HCT116 (cell line): Measurements from ENCODE around the gene FN3K. TPM values are rescaled to one million over a fixed set of nuclear protein-coding genes. Genes with fewer than 3 reads are reported as not detected.

ENCODE experiments used
- ATAC-seq: fragments of 200-7000 bp; cut with Tn5 transposase; 2 replicates; pipeline ENCODE4 v1.9.1; 2020; ENCODE audit warnings: mild to moderate bottlenecking, moderate library complexity
- BruUV-seq: library from RNA; stranded (reverse); fragments of 400-500 nt; replicated peaks from 2 replicates; lab custom pipeline; 2021; lab: Mats Ljungman, UMichigan
- CTCF ChIA-PET: fragments of 300-600 bp; sonication (Branson Sonifier 250); formaldehyde crosslinking; loops from one replicate; lab custom pipeline; 2021; ENCODE audit warnings: antibody characterized with exemption; lab: Charles Lee
- POLR2A ChIA-PET: fragments of 300-600, 350-600 bp; sonication (Branson Sonifier 250); formaldehyde crosslinking; loops from one replicate; lab custom pipeline; 2021; ENCODE audit warnings: antibody characterized with exemption; lab: Charles Lee
- RAD21 ChIA-PET, 2 experiments: fragments of 300-600 bp; sonication (Branson Sonifier 250); formaldehyde crosslinking; loops; one replicate each; lab custom pipeline; 2023; ENCODE audit warnings: low total read pairs in 2 of 2; ENCODE audit not compliant: uncharacterized antibody in 2 of 2, unreplicated experiment in 2 of 2, low non-redundant PET in 1 of 2; lab: Charles Lee
- DNase-seq: peaks from one replicate; pipeline ENCODE4 v3.0.0-alpha.2; 2010; ENCODE audit warnings: low read depth, low spot score
- H2AFZ ChIP-seq: fragments of 200-600 bp; shearing (Covaris generic), sonication (generic); 2 replicates; pipeline ENCODE4 v1.6.1; 2017; ENCODE audit warnings: low read depth, mixed run types, mixed read lengths, antibody characterized with exemption, low read length; ENCODE audit not compliant: poor library complexity, severe bottlenecking
- H3K27ac ChIP-seq: 2 replicates; pipeline ENCODE4 v1.5.1; 2012; ENCODE audit warnings: low read depth, low read length
- H3K27me3 ChIP-seq: fragments of 200-600 bp; sonication (generic); 2 replicates; pipeline ENCODE4 v1.6.1; 2016; ENCODE audit warnings: mixed run types, low read length, mixed read lengths; ENCODE audit not compliant: insufficient read depth
- H3K36me3 ChIP-seq, 2 experiments: fragments of 200-500 bp in 1 of 2; fragments of 200-600 bp in 1 of 2; sonication (Bioruptor generic) in 1 of 2; sonication (generic) in 1 of 2; 2 replicates each; pipeline versions ENCODE4 v1.5.1 to v1.6.1; 2014 to 2016; ENCODE audit warnings: low read length in 2 of 2, inconsistent platforms in 1 of 2, mixed read lengths in 1 of 2, mixed run types in 1 of 2; ENCODE audit not compliant: insufficient read depth in 2 of 2, control insufficient read depth in 1 of 2
- H3K4me1 ChIP-seq, 2 experiments: fragments of 200-600 bp in 1 of 2; sonication (generic) in 1 of 2; 2 replicates each; pipeline versions ENCODE4 v1.5.1 to v1.6.1; 2012 to 2017; ENCODE audit warnings: low read length in 2 of 2, inconsistent platforms in 1 of 2, mild to moderate bottlenecking in 1 of 2, mixed read lengths in 1 of 2, mixed run types in 1 of 2, moderate library complexity in 1 of 2; ENCODE audit not compliant: insufficient read depth in 2 of 2, control insufficient read depth in 1 of 2
- H3K4me2 ChIP-seq: fragments of 200-600 bp; sonication (generic); 2 replicates; pipeline ENCODE4 v1.6.1; 2017; ENCODE audit warnings: mixed run types, low read length, mixed read lengths
- H3K4me3 ChIP-seq, 2 experiments: fragments of 200-600 bp in 1 of 2; sonication (generic) in 1 of 2; replicated peaks in 1 of 2; 2 replicates each; pipeline ENCODE4 v1.5.1; 2011 to 2016; ENCODE audit warnings: low read length in 2 of 2, control low read depth in 1 of 2, low read depth in 1 of 2, mild to moderate bottlenecking in 1 of 2, mixed read lengths in 1 of 2, mixed run types in 1 of 2
- H3K79me2 ChIP-seq: fragments of 200-600 bp; sonication (generic); 2 replicates; pipeline ENCODE4 v1.6.1; 2017; ENCODE audit warnings: mild to moderate bottlenecking, mixed run types, low read length, moderate library complexity, mixed read lengths; ENCODE audit not compliant: insufficient read depth
- H3K9ac ChIP-seq: fragments of 200-600 bp; sonication (generic); 2 replicates; pipeline ENCODE4 v1.6.1; 2016; ENCODE audit warnings: low read length, mixed read lengths
- H3K9me2 ChIP-seq: fragments of 200-600 bp; sonication (generic), shearing (Covaris generic); 2 replicates; pipeline ENCODE4 v1.6.1; 2017; ENCODE audit warnings: mixed run types, mild to moderate bottlenecking, moderate library complexity; ENCODE audit not compliant: insufficient read depth
- H3K9me3 ChIP-seq, 2 experiments: fragments of 200-500 bp in 1 of 2; fragments of 200-600 bp in 1 of 2; sonication (Bioruptor generic) in 1 of 2; sonication (generic) in 1 of 2; 2 replicates each; pipeline ENCODE4 v1.6.1; 2014 to 2017; ENCODE audit warnings: low read length in 2 of 2, mixed read lengths in 2 of 2, inconsistent platforms in 1 of 2, low read depth in 1 of 2, mild to moderate bottlenecking in 1 of 2, mixed run types in 1 of 2, moderate library complexity in 1 of 2; ENCODE audit not compliant: control insufficient read depth in 1 of 2, insufficient read depth in 1 of 2
- H4K20me1 ChIP-seq: fragments of 200-600 bp; sonication (generic), shearing (Covaris generic); 2 replicates; pipeline ENCODE4 v1.6.1; 2017; ENCODE audit warnings: mixed run types, mild to moderate bottlenecking, moderate library complexity; ENCODE audit not compliant: insufficient read depth
- ATF3 ChIP-seq: IDR thresholded peaks from 2 replicates; pipeline ENCODE4 v1.6.1; 2012
- CBX3 ChIP-seq: IDR thresholded peaks from 2 replicates; pipeline ENCODE4 v1.6.1; 2012; ENCODE audit warnings: low read depth
- POLR2A ChIP-seq: IDR thresholded peaks from 2 replicates; pipeline ENCODE4 v1.7.0; 2011; ENCODE audit warnings: borderline replicate concordance; ENCODE audit not compliant: insufficient read depth, insufficient read length; ENCODE audit errors: extremely low read depth
- POLR2AphosphoS5 ChIP-seq: IDR thresholded peaks from 2 replicates; pipeline ENCODE4 v1.6.1; 2011; ENCODE audit warnings: mild to moderate bottlenecking, low read depth, low read length, moderate library complexity
- RAD21 ChIP-seq: IDR thresholded peaks from 2 replicates; pipeline ENCODE4 v1.6.1; 2012; ENCODE audit warnings: low read depth, mild to moderate bottlenecking
- REST ChIP-seq: IDR thresholded peaks from 2 replicates; pipeline ENCODE4 v1.6.1; 2012; ENCODE audit warnings: low read depth
- ZFX ChIP-seq: fragments of 450-650 bp; IDR thresholded peaks from 2 replicates; pipeline ENCODE4 v1.6.1; 2017
- ZNF274 ChIP-seq: fragments of 200-500 bp; sonication (Bioruptor generic); IDR thresholded peaks from 2 replicates; pipeline ENCODE4 v1.6.1; 2014; ENCODE audit warnings: mild to moderate bottlenecking, low read depth, low read length, inconsistent platforms
- intact Hi-C: fragments of 100-400 bp; cut with micrococcal nuclease; formaldehyde crosslinking; loops from 2 replicates; pipeline ENCODE4 v1.10.0; 2022
- total RNA-seq: library from RNA; stranded (reverse); gene quantifications from one replicate; pipeline ENCODE4 v1.2.1, GENCODE V29; 2021; ENCODE audit not compliant: unreplicated experiment

FN3K gene
- total RNA-seq, 1 experiment from 2014 or later, result 9.9 TPM

- ChIA-PET RAD21 (no interaction called here), CTCF (no interaction called here), POLR2A (interaction anchor here (0.9 kb wide), 1 partner anchor 14 kb away, joined by 5 read pairs; the partner anchor contains the start of gene FN3KRP)
- H4K20me1 ChIP-seq, result no peaks in the 10 kb centered on the region
- H3K4me1 ChIP-seq, result peaks cover 5 to 17% of the 10 kb centered on the region in 2 experiments; a peak in 2 of 4 replicates
- H3K79me2 ChIP-seq, result no peaks in the 10 kb centered on the region
- intact Hi-C loops, result no loop called here
- TF ChIP-seq ZNF274 (no peak), POLR2A (no peak), POLR2AphosphoS5 (no peak), REST (no peak), ZFX (no peak), CBX3 (no peak), RAD21 (no peak), ATF3 (no peak)
- TF ChIP-seq, all 23 proteins: peak for 0
- Histone ChIP-seq H3K27me3 (no peaks in the 10 kb centered on the region), H2AFZ (no peak overlapping the region), H3K36me3 (no peaks in the 10 kb centered on the region), H3K4me2 (no peak overlapping the region), H3K27ac (no peak overlapping the region), H3K9me3 (no peaks in the 10 kb centered on the region), H3K9me2 (no peaks in the 10 kb centered on the region), H3K9ac (no peak overlapping the region), H3K4me3 (no peak overlapping the region)
- ATAC-seq (no peak), DNase-seq (no peak)
- BruUV-seq, result no TSS peak
These were observed 33.0 kb upstream of the FN3K start for GRCh38 chr17:82702231-82702927.
